Gastrocnemius medialis (tissue), 4 donors: ENCODE results near the gene SMYD3.

Experiments
- CTCF ChIP-seq, 5 experiments: fragments of 450-650 bp in 3 of 5; fragments of 200-600 bp in 2 of 5; sonication (generic) in 2 of 5; IDR thresholded peaks in 4 of 5; conservative IDR thresholded peaks in 1 of 5; 1 replicate in 4 of 5; 2 replicates in 1 of 5; pipeline ENCODE4 v1.5.1; 2016 to 2019; ENCODE audit warnings: antibody characterized with exemption in 5 of 5, mild to moderate bottlenecking in 3 of 5, moderate library complexity in 3 of 5
- POLR2A ChIP-seq, 2 donors: fragments of 450-650 bp; IDR thresholded peaks; one replicate each; pipeline ENCODE4 v1.6.1; 2017; ENCODE audit warnings: antibody characterized with exemption in 2 of 2, mild to moderate bottlenecking in 2 of 2, moderate library complexity in 2 of 2

- TF ChIP-seq CTCF (IDR thresholded peaks at IDR 0.05 in 4 of 5, conservative IDR thresholded peaks at IDR 0.05 in 1 of 5) (no peak), POLR2A (IDR thresholded peaks at IDR 0.05) (no peak)
Measured at GRCh38 chr1:246065592-246065991, 441.5 kb downstream of the SMYD3 start.
